Epidermal melanocyte (primary cell): Measurements from ENCODE around the gene TADA1.
"Not testable (repeated sequence)": the region's sequence is repeated elsewhere in the genome, so short reads cannot be mapped to it uniquely, and the experiment has no call there.

ENCODE experiments used
- DNase-seq: peaks from one replicate; pipeline ENCODE4 v3.0.0; 2011; ENCODE audit warnings: low spot score; ENCODE audit not compliant: insufficient read length

Gene TADA1

DNA sequence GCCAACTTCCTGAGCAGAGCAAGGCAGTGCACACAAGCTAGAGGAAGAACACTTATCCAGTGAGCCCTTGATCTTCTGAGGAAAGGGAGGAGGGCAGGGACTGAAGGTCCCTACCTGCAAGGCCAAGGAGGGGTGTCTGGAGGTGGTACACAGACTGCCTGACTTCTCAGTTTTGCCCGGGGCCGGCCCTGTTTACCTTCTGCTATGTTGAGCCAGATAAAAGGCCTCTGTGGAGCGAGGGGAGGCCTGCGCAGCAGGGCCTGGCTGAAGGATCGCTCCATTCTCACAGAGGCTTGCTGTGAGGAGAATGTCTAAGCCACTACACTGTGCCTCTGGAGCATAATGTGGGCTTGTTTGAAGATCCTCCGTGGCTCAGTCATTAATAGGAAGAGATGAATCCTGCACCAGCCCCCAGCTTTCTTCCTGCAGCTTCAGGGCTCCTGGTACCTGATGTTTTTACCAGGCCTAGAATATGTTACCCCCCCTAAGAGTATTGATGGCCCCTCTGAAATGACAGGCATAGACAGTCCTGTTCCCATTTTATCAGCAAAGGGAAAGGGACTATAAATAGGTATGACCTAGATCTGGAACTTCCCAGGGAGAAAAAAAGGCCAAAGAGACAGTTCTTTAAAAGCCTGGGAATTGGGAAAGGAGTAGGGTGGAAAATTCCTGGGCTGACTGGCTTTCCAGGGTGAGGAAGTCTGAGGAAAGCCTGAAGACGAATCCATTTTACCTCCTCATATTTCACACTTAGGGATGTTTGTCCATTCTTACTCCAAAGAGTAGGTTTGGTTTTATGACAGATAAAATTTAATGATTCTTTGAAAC is 32.1 kb downstream of the TADA1 start:
- no peak for DNase-seq

DNA sequence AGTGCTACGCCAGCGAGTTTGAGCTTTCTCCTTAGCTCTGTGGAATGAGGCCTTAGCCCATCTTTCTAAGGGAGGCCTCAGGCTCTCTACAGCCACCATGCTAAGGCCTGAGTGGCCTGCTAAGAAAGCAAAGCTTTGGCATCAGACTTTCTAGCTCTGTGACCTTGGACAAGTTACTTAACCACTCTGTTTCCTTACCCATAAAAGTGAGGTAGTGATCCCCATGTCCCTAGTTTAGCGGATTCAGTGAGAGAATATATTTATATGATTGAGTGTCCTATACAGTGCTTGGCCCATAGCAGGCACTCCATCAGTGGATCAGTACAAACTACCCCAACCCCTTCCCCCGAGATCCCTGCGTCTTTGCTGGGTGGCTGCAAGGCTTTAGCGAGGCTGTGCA is 32.7 kb downstream of the TADA1 start:
- DNase-seq: no peak

DNA sequence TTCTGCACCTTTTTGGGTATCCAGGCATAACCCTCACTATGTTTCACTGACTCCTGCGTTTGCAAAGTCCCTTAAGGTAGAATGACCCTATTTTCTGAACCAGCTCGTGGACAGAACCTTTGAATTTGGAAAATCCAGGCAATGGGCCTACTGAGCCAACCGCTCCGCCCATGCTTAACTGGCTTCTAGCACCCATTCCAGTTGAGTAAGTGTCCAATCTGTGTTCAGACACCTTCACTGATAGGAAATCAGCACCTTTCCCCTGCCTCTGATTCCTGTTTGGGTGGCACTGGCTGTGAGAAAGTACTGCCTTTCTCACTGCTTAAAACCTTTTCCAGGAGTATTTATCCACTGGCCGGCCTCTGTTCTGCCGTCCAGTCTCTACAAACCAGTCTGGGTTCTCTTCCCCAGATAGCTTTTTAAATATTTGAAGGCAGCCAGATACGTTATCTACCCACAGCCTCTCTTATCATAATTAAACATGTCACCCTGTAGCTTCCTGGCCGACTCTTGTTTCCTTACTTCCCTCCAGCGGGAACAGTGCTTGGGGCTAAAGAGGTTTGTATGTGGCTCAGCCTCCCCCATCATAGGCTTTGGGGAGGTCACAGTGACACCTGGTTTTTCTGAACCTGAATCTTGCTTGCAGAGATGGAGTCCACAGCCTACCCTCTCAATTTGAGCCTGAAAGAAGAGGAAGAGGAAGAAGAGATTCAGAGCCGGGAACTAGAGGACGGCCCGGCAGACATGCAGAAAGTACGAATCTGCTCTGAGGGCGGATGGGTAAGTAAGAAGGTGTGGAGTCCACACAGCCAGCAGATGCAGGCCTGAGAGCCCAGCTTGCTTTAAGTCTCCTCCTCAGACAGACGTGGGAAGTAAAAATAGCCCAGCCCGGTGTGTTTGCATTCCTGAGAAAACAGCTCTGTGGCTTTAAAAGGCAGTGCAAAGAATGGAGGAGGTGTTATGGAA is 35.5 kb downstream of the TADA1 start:
- DNase-seq: no peak

DNA sequence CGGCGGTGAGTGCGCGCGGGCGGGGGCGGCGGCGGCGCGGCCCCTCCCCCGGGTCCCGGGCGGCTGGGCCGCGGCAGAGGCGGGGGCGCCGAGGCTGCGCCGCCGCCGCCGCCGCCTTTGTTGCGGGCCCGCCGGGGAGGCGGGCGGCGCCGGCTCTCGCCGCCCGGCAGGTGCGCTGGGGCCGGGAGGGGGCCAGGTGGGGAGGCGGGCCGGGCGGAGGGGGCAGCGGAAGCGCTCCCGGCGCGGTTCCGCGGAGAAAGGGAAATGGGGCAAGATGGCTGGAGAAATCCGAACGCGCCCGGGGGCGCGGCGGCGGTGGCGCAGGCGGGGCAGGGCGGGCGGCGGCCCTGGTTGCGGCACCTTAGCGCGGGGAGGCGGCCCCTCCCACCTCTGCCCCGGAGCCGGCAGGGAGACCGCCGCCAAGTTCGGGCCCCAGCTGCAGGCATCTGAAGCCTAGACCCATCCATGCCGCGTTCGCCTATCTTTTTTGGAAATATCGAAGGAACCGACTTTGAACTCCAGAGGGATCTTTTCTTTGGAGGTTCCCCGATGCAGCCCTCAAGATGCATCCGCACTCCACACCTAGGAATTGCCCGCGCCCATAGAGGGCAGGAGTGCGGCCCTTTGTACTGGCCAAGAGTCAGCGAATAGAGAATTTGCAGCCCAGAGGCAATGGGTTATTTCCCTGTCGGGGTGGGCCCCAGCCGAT is 36.3 kb downstream of the TADA1 start:
- DNase-seq: no peak

DNA sequence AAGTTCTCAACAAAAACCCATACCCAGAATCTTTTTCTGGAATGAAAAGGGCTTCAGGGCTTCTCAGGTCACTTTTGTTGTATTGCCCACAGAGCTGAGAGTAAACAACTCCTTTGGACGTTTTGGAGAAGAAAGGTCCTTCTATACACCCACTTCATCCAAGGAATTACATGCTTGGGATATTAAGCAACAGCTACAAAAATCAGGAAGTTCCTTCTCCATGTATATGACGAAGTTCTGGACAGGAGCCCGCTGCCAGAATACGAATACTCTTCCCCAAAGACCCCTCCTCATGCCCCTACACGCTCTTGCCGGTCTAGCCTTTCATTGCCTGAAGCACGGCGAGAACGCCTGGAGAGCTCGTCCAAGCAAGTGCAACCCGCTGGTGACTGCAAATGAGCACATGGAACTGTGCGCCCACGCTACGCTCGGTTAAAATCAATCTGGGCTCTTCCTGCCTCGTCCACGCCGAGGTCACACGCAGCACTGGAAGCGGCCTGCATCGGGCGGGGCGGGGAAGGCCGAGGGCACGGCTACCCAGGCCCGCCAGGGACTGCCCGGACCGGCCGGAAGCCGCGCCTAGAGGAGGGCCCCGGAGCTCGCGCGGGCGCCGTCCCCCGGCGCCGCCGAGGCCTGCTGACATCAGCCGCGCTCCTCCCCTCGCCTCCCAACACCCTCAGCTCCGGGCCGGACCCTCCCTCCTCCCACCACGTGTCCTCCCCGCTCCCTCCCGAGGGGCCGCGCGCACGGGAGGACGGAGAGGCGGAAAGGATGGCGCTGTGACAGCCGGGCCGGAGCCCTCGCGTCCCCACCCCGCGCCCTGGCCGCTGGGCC is 37.1 kb downstream of the TADA1 start, which contains the start of gene POGK:
POGK (plus strand) TSS at position 710 of the 834 bp plus-strand sequence. CDS start 1,482 bp downstream, outside the sequence.
- DNase-seq: peak; percentile 84

DNA sequence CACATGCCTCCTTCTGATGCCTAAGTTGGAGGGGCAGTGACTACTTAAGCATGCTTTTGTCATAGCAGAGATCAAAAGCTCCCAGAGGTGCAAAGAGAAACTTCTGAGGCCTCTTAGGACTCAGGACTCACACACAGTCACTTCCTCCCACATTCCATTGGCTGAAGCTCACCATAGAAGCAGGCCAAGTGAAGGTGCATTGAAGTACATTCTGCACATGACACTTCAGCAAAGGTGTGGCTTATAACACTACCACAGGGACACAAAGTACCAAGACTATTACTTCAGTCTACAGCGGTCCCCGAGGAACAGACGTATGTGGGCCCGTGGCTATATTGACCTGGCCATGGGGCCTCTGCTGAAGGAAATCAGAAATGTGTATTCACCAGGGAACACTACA is 39.3 kb downstream of the TADA1 start:
- DNase-seq: no peak

DNA sequence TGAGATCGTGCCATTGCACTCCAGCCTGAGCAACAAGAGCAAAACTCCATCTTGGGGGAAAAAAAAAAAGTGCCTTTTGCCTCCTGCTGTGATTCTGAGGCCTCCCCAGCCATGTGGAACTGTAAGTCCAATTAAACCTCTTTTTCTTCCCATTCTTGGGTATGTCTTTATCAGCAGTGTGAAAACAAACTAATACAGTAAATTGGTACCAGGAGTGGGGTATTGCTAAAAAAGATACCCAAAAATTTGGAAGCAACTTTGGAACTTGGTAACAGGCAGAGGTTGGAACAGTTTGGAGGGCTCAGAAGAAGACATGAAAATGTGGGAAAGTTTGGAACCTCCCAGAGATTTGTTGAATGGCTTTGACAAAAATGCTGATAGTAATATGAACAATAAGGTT is 46.3 kb downstream of the TADA1 start:
- not testable (repeated sequence) for DNase-seq

DNA sequence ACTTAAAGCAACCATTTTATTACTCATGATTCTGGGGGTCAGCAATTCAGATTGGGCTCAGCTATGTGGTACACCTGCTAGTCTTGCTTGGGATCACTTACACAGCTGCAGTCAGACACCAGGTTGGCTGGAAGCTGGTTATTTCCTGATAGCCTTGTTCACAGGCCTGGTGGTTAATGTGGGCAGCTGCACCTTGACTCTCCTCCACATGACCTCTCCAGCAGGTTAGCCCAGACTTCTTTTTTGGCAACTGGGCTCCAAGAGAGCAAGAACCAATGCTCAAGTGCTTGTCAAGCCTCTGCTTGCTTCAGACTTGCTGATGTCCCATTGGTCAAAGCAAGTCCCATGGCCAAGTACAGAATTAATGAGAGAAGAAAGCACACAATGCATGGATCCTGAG is 48.6 kb downstream of the TADA1 start:
- DNase-seq: no peak

DNA sequence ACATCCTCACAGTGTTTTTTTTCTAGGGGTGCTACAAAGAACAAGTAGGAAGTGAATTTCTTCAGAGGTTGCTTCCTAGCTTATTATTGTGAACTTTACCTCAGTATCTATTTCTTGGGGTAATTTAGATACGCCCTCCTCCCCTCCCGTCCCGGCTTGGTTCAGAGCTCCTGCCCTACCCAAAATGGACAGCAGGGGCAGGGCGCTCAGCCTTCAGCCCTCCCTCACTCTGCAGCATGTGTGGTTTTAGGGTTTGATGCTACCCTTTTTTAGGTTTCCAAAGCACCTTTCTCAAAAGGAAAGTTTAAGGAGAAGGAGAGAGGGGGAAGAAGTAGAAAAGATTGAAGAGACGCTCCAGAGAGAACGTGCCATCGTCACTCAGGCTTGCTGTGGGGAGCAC is 53.7 kb downstream of the TADA1 start:
- no peak for DNase-seq

DNA sequence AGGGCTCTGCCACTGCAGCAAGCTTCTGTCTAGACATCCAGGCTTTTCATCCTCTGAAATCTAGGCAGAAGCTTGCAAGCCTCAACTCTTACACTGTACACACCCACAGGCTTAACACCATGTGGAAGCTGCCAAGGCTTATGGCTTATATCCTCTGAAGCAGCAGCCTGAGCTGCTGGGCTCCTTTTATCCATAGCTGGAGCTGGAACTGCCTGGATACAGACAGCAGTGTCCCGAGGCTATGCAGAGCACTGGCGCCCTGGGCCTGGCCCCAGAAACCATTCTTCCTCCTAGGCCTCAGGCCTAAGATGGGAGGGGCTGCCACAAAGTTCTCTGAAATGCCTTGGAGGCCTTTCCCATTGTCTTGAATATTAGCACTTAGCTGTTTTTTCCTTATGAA is 56.1 kb downstream of the TADA1 start:
- no peak for DNase-seq

DNA sequence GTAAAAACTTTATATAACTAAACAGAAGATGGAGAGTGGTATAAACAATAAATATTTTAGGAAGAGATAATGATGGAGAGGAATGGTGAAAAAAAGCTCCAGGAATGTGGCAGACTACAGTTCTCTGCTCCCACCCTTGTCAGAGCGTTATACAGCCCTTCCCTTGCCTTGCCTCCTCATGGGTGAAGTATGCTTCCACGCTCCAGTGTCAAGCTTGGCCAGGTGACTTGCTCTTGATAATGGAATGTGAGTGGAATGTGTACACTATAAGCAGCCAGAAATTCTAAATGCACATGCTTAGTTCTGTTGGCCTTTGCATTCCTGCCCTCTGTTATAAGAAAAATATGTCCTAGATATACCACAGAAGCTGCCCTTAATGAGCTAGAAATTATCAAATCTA is 61.5 kb downstream of the TADA1 start:
- DNase-seq: no peak

DNA sequence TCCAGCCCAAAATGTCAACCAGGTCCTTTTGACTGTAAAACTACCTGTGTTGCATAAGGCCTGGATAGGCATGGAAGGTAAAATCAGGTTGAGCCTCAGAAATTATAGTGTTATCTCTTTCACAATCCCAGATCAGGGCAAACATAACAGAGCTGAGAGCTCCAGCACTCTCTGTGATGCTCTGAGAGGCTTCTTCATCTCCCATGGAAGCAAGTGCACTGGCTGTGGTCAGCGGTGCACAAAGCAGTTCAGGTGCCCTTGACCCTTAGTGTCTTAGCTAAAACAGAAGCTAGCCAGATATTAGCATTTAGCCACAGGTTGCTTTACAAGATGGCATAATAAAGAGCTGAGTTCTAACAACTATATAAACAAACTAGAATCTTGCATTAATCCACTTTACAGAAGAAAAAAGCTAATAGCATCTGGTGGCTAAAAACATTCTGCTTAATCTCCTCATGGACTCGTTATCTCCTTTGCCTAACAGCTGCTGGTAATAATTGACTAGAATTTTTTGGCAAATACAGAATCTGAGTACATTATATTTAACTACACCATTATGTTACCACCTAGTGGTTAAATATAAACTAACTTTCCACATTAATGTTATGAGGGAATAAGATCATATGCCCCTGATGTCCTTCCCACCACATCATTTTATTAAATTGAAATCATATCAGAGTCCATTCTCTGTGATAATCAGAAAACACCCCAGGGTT is 62.4 kb downstream of the TADA1 start:
- no peak for DNase-seq

DNA sequence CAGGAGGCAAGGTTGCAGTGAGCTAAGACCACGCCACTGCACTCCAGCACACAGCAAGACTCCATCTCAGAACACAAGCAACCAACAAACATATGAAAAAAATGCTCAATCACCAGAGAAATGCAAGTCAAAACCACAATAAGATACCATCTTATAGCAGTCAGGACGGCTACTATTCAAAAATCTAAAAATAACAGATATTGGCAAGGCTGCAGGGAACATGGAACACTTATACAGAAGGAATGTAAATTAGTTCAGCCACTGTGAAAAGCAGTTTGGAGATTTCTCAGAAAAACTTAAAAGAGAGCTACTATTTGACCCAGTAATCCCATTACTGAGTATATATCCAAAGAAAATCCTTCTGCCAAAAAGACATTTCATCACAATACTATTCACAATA is 64.4 kb downstream of the TADA1 start:
- DNase-seq: no peak

DNA sequence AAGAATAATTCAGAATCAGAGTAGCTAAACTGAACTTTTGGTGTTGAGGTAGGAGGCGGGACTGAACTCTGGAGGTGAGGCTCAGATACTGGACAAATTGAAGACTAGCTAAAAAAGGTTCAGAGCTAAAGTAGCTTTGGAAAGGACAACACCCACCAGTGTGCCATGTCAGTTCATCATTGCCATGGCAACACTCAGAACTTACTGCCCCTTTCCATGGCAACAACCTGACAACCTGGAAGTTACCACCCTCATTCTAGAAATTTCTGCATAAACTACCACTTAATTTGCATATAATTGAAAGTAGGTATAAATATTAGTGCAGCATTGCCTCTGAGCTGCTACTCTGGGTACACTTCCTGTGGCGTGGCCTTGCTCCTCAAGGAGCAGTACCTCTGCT is 67.1 kb downstream of the TADA1 start:
- no peak for DNase-seq
